ENCODE data around the gene MEGF11. TPM values are rescaled to one million over a fixed set of nuclear protein-coding genes. Genes with fewer than 3 reads are reported as not detected.
"Not testable (repeated sequence)": the region's sequence is repeated elsewhere in the genome, so short reads cannot be mapped to it uniquely, and the experiment has no call there.

Gene MEGF11
- total RNA-seq, 1 donor from 2014 or later = 0.60 TPM

DNA sequence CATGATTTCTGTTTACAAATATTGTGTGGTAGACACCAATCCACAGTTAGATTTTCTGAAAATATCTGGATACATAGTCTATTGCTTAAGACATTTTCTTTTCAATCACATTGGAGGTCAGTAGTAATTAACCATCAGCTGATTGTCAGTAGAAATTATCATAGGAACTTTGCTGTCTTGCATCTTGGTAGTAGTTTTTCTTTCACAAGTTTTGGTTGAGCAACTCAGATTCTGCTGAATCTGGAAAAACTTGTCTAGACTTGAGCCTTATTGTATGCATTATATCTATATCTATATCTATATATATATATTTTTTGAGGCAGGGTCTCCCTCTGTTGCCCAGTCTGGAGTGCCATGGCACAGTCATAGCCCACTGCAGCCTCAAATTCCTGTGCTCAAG, 380.3 kb downstream of the MEGF11 start:
- Mint-ChIP-seq H3K27ac (no peak overlapping the region), H3K4me3 (ENCODE audit: low read depth) (no peak overlapping the region), H3K9me3 (ENCODE audit: low read depth) (no peaks in the 10 kb centered on the region), H3K27me3 (no peaks in the 10 kb centered on the region), H3K4me1 (ENCODE audit: low read depth) (peaks cover 19% of the 10 kb centered on the region), H3K36me3 (ENCODE audit: insufficient read depth) (peaks cover 11% of the 10 kb centered on the region)
- DNase-seq (ENCODE audit: low spot score, unreplicated experiment) = no peak
- TF ChIP-seq, protein P1, sequence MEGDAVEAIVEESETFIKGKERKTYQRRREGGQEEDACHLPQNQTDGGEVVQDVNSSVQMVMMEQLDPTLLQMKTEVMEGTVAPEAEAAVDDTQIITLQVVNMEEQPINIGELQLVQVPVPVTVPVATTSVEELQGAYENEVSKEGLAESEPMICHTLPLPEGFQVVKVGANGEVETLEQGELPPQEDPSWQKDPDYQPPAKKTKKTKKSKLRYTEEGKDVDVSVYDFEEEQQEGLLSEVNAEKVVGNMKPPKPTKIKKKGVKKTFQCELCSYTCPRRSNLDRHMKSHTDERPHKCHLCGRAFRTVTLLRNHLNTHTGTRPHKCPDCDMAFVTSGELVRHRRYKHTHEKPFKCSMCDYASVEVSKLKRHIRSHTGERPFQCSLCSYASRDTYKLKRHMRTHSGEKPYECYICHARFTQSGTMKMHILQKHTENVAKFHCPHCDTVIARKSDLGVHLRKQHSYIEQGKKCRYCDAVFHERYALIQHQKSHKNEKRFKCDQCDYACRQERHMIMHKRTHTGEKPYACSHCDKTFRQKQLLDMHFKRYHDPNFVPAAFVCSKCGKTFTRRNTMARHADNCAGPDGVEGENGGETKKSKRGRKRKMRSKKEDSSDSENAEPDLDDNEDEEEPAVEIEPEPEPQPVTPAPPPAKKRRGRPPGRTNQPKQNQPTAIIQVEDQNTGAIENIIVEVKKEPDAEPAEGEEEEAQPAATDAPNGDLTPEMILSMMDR (IDR thresholded peaks at IDR 0.05; ENCODE audit: unreplicated experiment) = no peak

DNA sequence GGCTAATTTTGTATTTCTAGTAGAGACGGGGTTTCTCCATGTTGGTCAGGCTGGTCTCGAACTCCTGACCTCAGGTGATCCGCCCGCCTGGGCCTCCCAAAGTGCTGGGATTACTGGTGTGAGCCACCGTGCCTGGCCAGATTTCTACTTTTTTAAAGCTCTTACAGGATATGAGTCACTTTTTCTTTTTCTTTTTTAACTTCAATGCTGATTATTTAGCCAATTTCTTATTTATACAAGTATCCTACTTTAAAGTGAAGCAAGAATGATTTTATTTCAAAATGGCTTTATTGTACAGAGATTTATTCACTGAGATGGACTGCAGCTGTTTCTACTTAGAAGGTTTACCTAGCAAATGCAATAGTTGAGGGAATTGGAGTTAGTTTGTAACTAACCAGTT, 381.0 kb downstream of the MEGF11 start:
- not testable (repeated sequence) for H3K27me3 Mint-ChIP-seq; DNase-seq (ENCODE audit: low spot score, unreplicated experiment); H3K27ac Mint-ChIP-seq; H3K4me3 Mint-ChIP-seq (ENCODE audit: low read depth); H3K9me3 Mint-ChIP-seq (ENCODE audit: low read depth); H3K36me3 Mint-ChIP-seq (ENCODE audit: insufficient read depth)
- H3K4me1 Mint-ChIP-seq (ENCODE audit: low read depth) = peaks cover 19% of the 10 kb centered on the region

DNA sequence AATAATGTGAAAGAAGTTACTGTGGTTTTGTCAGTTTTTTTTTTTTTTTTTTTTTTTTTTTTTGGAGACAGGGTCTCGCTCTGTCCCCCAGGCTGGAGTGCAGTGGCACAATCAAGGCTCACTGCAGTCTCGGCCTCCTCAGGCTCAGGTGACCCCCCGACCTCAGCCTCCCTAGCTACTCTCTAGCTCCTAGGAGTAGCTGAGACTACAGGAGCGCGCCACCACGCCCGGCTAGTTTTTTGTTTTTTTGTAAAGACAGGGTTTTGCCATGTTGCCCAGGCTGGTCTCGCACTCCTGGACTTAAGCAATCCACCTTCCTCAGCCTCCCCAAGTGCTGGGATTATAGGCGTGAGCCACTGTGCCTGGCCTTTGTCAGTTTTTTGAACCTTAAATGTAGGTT, 381.7 kb downstream of the MEGF11 start:
- DNase-seq (ENCODE audit: low spot score, unreplicated experiment); H3K27me3 Mint-ChIP-seq; H3K4me3 Mint-ChIP-seq (ENCODE audit: low read depth); H3K36me3 Mint-ChIP-seq (ENCODE audit: insufficient read depth); H3K27ac Mint-ChIP-seq; H3K9me3 Mint-ChIP-seq (ENCODE audit: low read depth): not testable (repeated sequence)
- H3K4me1 Mint-ChIP-seq (ENCODE audit: low read depth) = peaks cover 19% of the 10 kb centered on the region

DNA sequence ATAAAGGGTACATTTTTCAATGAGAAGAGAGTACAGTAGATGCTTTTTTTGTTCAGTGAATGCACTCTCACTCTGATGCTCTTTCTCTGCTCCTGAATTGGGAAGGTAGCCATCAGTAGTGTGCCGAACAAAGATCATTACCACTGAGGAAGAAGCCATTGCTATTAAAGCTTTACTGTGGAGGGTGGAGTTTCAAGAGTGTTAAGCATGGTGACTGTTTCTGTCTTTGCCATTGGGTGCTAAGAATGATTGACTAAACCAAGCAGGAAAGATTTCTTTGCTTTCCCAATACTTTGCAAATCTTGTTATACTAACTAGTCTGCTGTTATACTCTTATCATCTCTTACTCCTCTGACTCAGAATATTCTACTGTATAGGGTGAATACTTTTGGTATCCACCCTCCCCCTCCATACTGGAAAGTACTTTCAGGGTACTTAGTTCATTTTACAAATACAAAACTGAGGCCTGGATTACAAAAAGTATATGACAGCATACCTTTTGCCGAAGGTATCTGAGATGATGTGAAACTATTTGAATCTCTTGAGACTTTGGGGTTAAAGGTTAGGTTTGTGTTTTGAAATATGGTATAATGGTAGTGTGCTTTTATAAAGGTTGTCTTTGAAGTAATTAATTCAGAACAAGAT, 382.5 kb downstream of the MEGF11 start:
- DNase-seq (ENCODE audit: low spot score, unreplicated experiment) = no peak
- H3K36me3 Mint-ChIP-seq (ENCODE audit: insufficient read depth) = peaks cover 4% of the 10 kb centered on the region
- TF ChIP-seq, protein P1 (IDR thresholded peaks at IDR 0.05; ENCODE audit: unreplicated experiment) = no peak
- H3K9me3 Mint-ChIP-seq (ENCODE audit: low read depth) = no peaks in the 10 kb centered on the region
- H3K4me1 Mint-ChIP-seq (ENCODE audit: low read depth) = peaks cover 19% of the 10 kb centered on the region
- peak overlapping the region; percentile 100 for H3K27ac Mint-ChIP-seq
- no peaks in the 10 kb centered on the region for H3K27me3 Mint-ChIP-seq
- H3K4me3 Mint-ChIP-seq (ENCODE audit: low read depth) = peak overlapping the region; percentile 98

DNA sequence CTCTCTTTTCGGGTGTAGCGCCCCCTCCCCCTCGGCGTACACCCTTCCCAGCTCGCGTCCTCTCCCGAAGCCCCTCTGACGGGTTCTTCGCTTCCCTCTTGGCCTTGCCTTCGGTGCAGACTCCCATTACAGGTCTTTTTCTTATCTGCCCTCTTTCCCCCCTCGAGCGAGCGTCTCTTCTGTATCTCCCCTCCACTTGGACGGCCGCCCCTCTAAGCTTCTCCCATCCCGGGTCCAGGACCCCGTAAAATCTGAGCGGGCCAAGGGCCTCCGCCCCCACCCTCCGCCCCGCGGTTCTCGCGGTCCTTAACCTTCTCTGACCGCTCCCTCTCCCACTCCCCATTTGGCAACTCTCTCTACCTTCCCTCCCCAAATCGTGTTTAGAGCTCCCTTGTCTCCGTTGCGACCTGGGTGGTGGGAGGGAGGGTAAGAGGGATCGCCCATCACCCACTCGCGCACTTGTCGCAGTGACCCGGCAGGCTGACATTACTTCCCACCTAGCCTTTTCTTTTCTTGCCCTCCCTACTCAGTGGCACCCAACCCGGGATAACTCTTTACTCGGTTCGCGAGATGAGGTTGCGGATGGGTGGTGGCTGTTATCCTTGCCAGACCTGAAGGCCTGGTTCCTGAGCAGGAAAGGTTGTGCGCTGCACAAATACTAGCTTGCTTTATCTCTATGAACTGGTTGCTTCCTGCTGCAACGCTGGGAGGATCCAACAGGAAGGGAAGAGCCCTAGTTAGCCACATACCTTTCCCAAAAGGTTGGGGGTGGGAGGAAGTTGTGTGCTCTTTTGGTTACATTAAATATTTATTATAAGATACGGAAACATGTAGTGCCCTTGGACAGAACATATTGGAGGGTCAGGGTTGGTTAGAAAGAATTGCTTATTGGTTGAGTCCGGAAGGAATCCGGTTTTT, 383.3 kb downstream of the MEGF11 start:
- peaks cover 4% of the 10 kb centered on the region for H3K36me3 Mint-ChIP-seq (ENCODE audit: insufficient read depth)
- H3K4me1 Mint-ChIP-seq (ENCODE audit: low read depth) = peaks cover 12% of the 10 kb centered on the region
- TF ChIP-seq, protein P1 (IDR thresholded peaks at IDR 0.05; ENCODE audit: unreplicated experiment) = no peak
- peak overlapping the region; percentile 100 for H3K27ac Mint-ChIP-seq
- no peaks in the 10 kb centered on the region for H3K9me3 Mint-ChIP-seq (ENCODE audit: low read depth)
- no peaks in the 10 kb centered on the region for H3K27me3 Mint-ChIP-seq
- peak; percentile 14 for DNase-seq (ENCODE audit: low spot score, unreplicated experiment)
- peak overlapping the region; percentile 98 for H3K4me3 Mint-ChIP-seq (ENCODE audit: low read depth)

DNA sequence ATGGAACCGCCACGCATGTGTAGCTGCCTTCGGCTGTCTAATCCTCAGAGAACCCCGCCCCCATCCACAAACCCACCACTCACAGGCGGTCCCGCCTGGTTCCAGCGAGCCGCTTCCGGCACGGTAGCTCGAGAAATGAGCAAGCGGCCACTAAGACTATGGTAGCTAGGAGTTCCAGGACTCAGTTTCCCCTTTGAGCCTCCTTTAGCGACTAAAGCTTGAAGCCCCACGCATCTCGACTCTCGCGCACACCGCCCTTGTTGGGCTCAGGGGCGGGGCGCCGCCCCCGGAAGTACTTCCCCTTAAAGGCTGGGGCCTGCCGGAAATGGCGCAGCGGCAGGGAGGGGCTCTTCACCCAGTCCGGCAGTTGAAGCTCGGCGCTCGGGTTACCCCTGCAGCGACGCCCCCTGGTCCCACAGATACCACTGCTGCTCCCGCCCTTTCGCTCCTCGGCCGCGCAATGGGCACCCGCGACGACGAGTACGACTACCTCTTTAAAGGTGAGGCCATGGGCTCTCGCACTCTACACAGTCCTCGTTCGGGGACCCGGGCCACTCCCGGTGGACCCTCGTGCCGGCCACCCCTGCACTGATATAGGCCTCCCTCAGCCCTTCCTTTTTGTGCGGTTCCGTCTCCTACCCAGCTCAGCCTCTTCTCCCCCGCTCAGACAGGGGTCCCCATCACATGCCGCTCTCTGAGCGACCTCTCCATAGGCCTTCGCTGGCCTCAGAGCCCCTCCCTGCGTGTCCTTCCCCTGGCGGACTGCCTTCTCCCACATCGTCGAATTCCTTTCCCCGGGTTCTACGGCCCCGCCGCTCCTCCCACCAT, 384.2 kb downstream of the MEGF11 start, which contains the start of gene RAB11A:
Gene RAB11A (plus strand): TSS at position 366 of the 828 bp plus-strand sequence. CDS start 95 bp downstream, at position 461.
- peak; percentile 89 for DNase-seq (ENCODE audit: low spot score, unreplicated experiment)
- peaks cover 11% of the 10 kb centered on the region for H3K4me1 Mint-ChIP-seq (ENCODE audit: low read depth)
- H3K4me3 Mint-ChIP-seq (ENCODE audit: low read depth) = peak within 1 kb of the TSS; percentile 98
- peak within 1 kb of the TSS; percentile 100 for H3K27ac Mint-ChIP-seq
- TF ChIP-seq, protein P1 (IDR thresholded peaks at IDR 0.05; ENCODE audit: unreplicated experiment) = peak; percentile 42
- H3K36me3 Mint-ChIP-seq (ENCODE audit: insufficient read depth) = peaks cover 2% of the 10 kb centered on the region
- H3K9me3 Mint-ChIP-seq (ENCODE audit: low read depth) = no peaks in the 10 kb centered on the region
- H3K27me3 Mint-ChIP-seq = no peaks in the 10 kb centered on the region
